Calu3 (cell line): Measurements from ENCODE around the gene PAAF1. TPM values are rescaled to one million over a fixed set of nuclear protein-coding genes. Genes with fewer than 3 reads are reported as not detected.

Experiments used
- BruUV-seq: library from RNA; stranded (reverse); fragments of 400-500 nt; replicated peaks from 2 replicates; lab custom pipeline; 2021; lab: Mats Ljungman, UMichigan
- CTCF ChIA-PET: fragments of 300-600 bp; sonication (Branson Sonifier 250); formaldehyde crosslinking; loops from one replicate; lab custom pipeline; 2022; ENCODE audit warnings: antibody characterized with exemption; lab: Charles Lee
- DNase-seq: peaks from one replicate; pipeline ENCODE4 v3.0.0; 2022
- H3K27ac Mint-ChIP-seq: one replicate; pipeline ENCODE4 v1.8.0; 2022; ENCODE audit warnings: mixed read lengths; ENCODE audit not compliant: unreplicated experiment
- H3K27me3 Mint-ChIP-seq: one replicate; pipeline ENCODE4 v1.8.0; 2022; ENCODE audit warnings: mixed read lengths; ENCODE audit not compliant: unreplicated experiment
- H3K36me3 Mint-ChIP-seq: one replicate; pipeline ENCODE4 v1.8.0; 2022; ENCODE audit warnings: mild to moderate bottlenecking, moderate library complexity, mixed read lengths; ENCODE audit not compliant: insufficient read depth, unreplicated experiment
- H3K4me1 Mint-ChIP-seq: one replicate; pipeline ENCODE4 v1.8.0; 2022; ENCODE audit warnings: mild to moderate bottlenecking, low read depth, mixed read lengths; ENCODE audit not compliant: unreplicated experiment
- H3K4me3 Mint-ChIP-seq: one replicate; pipeline ENCODE4 v1.8.0; 2022; ENCODE audit warnings: mild to moderate bottlenecking, low read depth, moderate library complexity, mixed read lengths; ENCODE audit not compliant: unreplicated experiment
- H3K9me3 Mint-ChIP-seq: one replicate; pipeline ENCODE4 v1.8.0; 2022; ENCODE audit warnings: low read depth, mixed read lengths; ENCODE audit not compliant: unreplicated experiment
- CTCF ChIP-seq: fragments of 200-600 bp; IDR thresholded peaks from one replicate; pipeline ENCODE4 v1.8.0; 2022; ENCODE audit warnings: antibody characterized with exemption; ENCODE audit not compliant: unreplicated experiment
- intact Hi-C: fragments of 100-400 bp; cut with micrococcal nuclease; formaldehyde crosslinking; loops from one replicate; pipeline ENCODE4 v1.10.0; 2022; ENCODE audit not compliant: unreplicated experiment
- total RNA-seq: library from RNA; stranded (reverse); gene quantifications from 2 replicates; pipeline ENCODE4 v1.2.3, GENCODE V29; 2022

PAAF1 gene
- total RNA-seq, 1 experiment from 2014 or later, result 23.0 TPM

- BruUV-seq, result no TSS peak
- TF ChIP-seq CTCF, result no peak
- intact Hi-C loops, result no loop called here
- Mint-ChIP-seq H3K4me1 (peaks cover 4% of the 10 kb centered on the region), H3K36me3 (peaks cover 8% of the 10 kb centered on the region), H3K27ac (no peak overlapping the region), H3K9me3 (no peaks in the 10 kb centered on the region), H3K4me3 (no peak overlapping the region), H3K27me3 (no peaks in the 10 kb centered on the region)
- CTCF ChIA-PET, result no interaction called here
- no peak for DNase-seq
Observed at GRCh38 chr11:73883856-73884255, 7.1 kb downstream of the PAAF1 start.

GRCh38 chr11:73888244-73888643 lies 11.4 kb downstream of the PAAF1 start:
- Mint-ChIP-seq H3K36me3 (peaks cover 12% of the 10 kb centered on the region), H3K27ac (no peak overlapping the region), H3K4me3 (no peak overlapping the region), H3K27me3 (no peaks in the 10 kb centered on the region), H3K9me3 (no peaks in the 10 kb centered on the region), H3K4me1 (peaks cover 8% of the 10 kb centered on the region)
- CTCF ChIA-PET, result no interaction called here
- DNase-seq, result no peak
- intact Hi-C loops, result no loop called here
- no peak for TF ChIP-seq CTCF
- no TSS peak for BruUV-seq

- no peaks in the 10 kb centered on the region for H3K9me3 Mint-ChIP-seq
- CTCF ChIA-PET, result no interaction called here
- intact Hi-C loops, result no loop called here
Observed at GRCh38 chr11:73889019-73889418, 12.2 kb downstream of the PAAF1 start.

GRCh38 chr11:73889536-73889935 lies 12.7 kb downstream of the PAAF1 start:
- peaks cover 8% of the 10 kb centered on the region for H3K4me1 Mint-ChIP-seq
- H3K4me3 Mint-ChIP-seq, result no peak overlapping the region
- intact Hi-C loops, result no loop called here
- no peak for TF ChIP-seq CTCF
- peaks cover 5% of the 10 kb centered on the region for H3K36me3 Mint-ChIP-seq
- no peak overlapping the region for H3K27ac Mint-ChIP-seq
- BruUV-seq, result no TSS peak
- H3K9me3 Mint-ChIP-seq, result no peaks in the 10 kb centered on the region
- CTCF ChIA-PET, result no interaction called here
- no peak for DNase-seq
- H3K27me3 Mint-ChIP-seq, result no peaks in the 10 kb centered on the region

More at GRCh38 chr11:73889019-73889418, 12.2 kb downstream of the PAAF1 start:
- H3K4me1 Mint-ChIP-seq, result peaks cover 8% of the 10 kb centered on the region
- no peak for DNase-seq
- H3K27me3 Mint-ChIP-seq, result no peaks in the 10 kb centered on the region
- TF ChIP-seq CTCF, result no peak
- H3K4me3 Mint-ChIP-seq, result no peak overlapping the region
- no TSS peak for BruUV-seq
- H3K36me3 Mint-ChIP-seq, result peaks cover 5% of the 10 kb centered on the region
- H3K27ac Mint-ChIP-seq, result no peak overlapping the region
